ENCODE data around the gene ALDH16A1. TPM values are rescaled to one million over a fixed set of nuclear protein-coding genes. Genes with fewer than 3 reads are reported as not detected.

ALDH16A1 gene
- total RNA-seq, 2 donors from 2014 or later, result 25.9 to 38.9 TPM

- Histone ChIP-seq H3K27ac (no peak overlapping the region), H3K4me1 (peaks cover 25% of the 10 kb centered on the region), H3K36me3 (replicated peaks in 1 of 2; ENCODE audit: insufficient read depth in 1 of 2, low read depth in 2 of 2) (no peaks in the 10 kb centered on the region), H3K9me3 (no peaks in the 10 kb centered on the region), H3K27me3 (peaks cover 0 to 46% of the 10 kb centered on the region in 2 donors), H3K4me3 (no peak overlapping the region)
- TF ChIP-seq, protein P1, sequence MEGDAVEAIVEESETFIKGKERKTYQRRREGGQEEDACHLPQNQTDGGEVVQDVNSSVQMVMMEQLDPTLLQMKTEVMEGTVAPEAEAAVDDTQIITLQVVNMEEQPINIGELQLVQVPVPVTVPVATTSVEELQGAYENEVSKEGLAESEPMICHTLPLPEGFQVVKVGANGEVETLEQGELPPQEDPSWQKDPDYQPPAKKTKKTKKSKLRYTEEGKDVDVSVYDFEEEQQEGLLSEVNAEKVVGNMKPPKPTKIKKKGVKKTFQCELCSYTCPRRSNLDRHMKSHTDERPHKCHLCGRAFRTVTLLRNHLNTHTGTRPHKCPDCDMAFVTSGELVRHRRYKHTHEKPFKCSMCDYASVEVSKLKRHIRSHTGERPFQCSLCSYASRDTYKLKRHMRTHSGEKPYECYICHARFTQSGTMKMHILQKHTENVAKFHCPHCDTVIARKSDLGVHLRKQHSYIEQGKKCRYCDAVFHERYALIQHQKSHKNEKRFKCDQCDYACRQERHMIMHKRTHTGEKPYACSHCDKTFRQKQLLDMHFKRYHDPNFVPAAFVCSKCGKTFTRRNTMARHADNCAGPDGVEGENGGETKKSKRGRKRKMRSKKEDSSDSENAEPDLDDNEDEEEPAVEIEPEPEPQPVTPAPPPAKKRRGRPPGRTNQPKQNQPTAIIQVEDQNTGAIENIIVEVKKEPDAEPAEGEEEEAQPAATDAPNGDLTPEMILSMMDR (IDR thresholded peaks at IDR 0.05), result peak; percentile 13 to 39 (median 24)
- no peak for TF ChIP-seq POLR2A (IDR thresholded peaks at IDR 0.05)
- DNase-seq, result peak; percentile 26 to 45 (median 38)
- intact Hi-C loops (cut with DNase I), result no loop called here
- peak; percentile 49 for ATAC-seq
- 3 to 6% methylated on average over 19 to 56 of the region's 58 CpGs for WGBS, 2 donors
Observed at GRCh38 chr19:49422407-49423070, 30.5 kb upstream of the ALDH16A1 start.

GRCh38 chr19:49423071-49423984 lies 29.7 kb upstream of the ALDH16A1 start, which contains the start of gene PTH2:
PTH2 (minus strand) TSS chr19:49423441; CDS start chr19:49423339, 102 bp downstream.
- intact Hi-C loops (cut with DNase I), result no loop called here
- TF ChIP-seq, protein P1 (IDR thresholded peaks at IDR 0.05), result no peak
- no peak for TF ChIP-seq POLR2A (IDR thresholded peaks at IDR 0.05)
- Histone ChIP-seq H3K4me3 (no peak within 1 kb of the TSS), H3K27me3 (peaks cover 0 to 54% of the 10 kb centered on the region in 2 donors), H3K4me1 (peaks cover 33% of the 10 kb centered on the region), H3K27ac (no peak within 1 kb of the TSS), H3K36me3 (replicated peaks in 1 of 2; ENCODE audit: insufficient read depth in 1 of 2, low read depth in 2 of 2) (no peaks in the 10 kb centered on the region), H3K9me3 (no peaks in the 10 kb centered on the region)
- WGBS, 2 donors, result 9 to 20% methylated on average over 17 to 40 of the region's 42 CpGs
- ATAC-seq (no peak), DNase-seq (no peak)

DNA sequence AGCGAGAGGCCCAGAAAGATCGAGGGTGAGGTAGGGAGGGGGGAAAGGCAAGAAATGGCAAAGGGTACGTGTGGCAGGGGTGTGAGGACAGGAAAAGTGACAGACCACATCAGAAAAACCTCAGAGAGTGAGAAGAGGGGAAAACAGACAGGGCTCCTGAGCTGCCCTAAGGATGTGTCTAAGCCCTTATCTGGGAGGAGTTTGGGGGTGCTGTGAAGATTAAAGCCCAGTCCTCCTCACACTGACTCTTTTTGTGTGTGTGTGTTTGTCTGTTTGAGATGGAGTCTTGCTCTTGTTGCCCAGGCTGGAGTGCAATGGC lies 29.1 kb upstream of the ALDH16A1 start:
- H3K4me3 ChIP-seq, result no peak overlapping the region
- DNase-seq, result no peak
- no peaks in the 10 kb centered on the region for H3K9me3 ChIP-seq
- no peak for TF ChIP-seq POLR2A (IDR thresholded peaks at IDR 0.05)
- TF ChIP-seq, protein P1 (IDR thresholded peaks at IDR 0.05), result no peak
- intact Hi-C loops (cut with DNase I), result no loop called here
- WGBS, 2 donors, result 15 to 30% methylated on average over 3 of the region's 3 CpGs
- peaks cover 0 to 56% of the 10 kb centered on the region in 2 donors for H3K27me3 ChIP-seq
- H3K36me3 ChIP-seq (replicated peaks in 1 of 2; ENCODE audit: insufficient read depth in 1 of 2, low read depth in 2 of 2), result no peaks in the 10 kb centered on the region
- H3K4me1 ChIP-seq, result peaks cover 36% of the 10 kb centered on the region
- no peak overlapping the region for H3K27ac ChIP-seq
- no peak for ATAC-seq

- Histone ChIP-seq H3K4me3 (no peak within 1 kb of the TSS), H3K4me1 (peaks cover 36% of the 10 kb centered on the region), H3K9me3 (no peaks in the 10 kb centered on the region), H3K27me3 (peaks cover 0 to 64% of the 10 kb centered on the region in 2 donors), H3K27ac (no peak within 1 kb of the TSS), H3K36me3 (replicated peaks in 1 of 2; ENCODE audit: insufficient read depth in 1 of 2, low read depth in 2 of 2) (no peaks in the 10 kb centered on the region)
- TF ChIP-seq, protein P1 (IDR thresholded peaks at IDR 0.05), result no peak
- TF ChIP-seq POLR2A (IDR thresholded peaks at IDR 0.05), result no peak
- no peak for ATAC-seq
- 34 to 43% methylated on average over 6 to 7 of the region's 7 CpGs for WGBS, 2 donors
- intact Hi-C loops (cut with DNase I), result no loop called here
- DNase-seq, result no peak
Observed at GRCh38 chr19:49425178-49425577, 27.8 kb upstream of the ALDH16A1 start, which contains the start of gene GFY. GFY (plus strand) TSS chr19:49425388; CDS start chr19:49426431, 1,043 bp downstream.

Measured in body of pancreas (tissue), 4 donors.